NB4 (cell line): ENCODE results near the gene SPSB1.

Source experiments
- DNase-seq: peaks from one replicate; pipeline ENCODE4 v3.0.0; 2010; ENCODE audit warnings: low read depth
- H3K4me3 ChIP-seq: one replicate; pipeline ENCODE4 v1.5.1; 2011; ENCODE audit warnings: mild to moderate bottlenecking, low read depth, low read length, moderate library complexity
- MYC ChIP-seq: IDR thresholded peaks from 2 replicates; pipeline ENCODE4 v1.6.1; 2011; ENCODE audit warnings: low read depth, low read length
- POLR2A ChIP-seq: IDR thresholded peaks from 2 replicates; pipeline ENCODE4 v1.6.1; 2011; ENCODE audit warnings: mild to moderate bottlenecking; ENCODE audit not compliant: insufficient read length; ENCODE audit errors: extremely low read depth
- TF ChIP-seq, protein P1 (sequence below): IDR thresholded peaks from 2 replicates; pipeline ENCODE4 v1.6.1; 2011; ENCODE audit warnings: low read depth, low read length
- TF ChIP-seq, protein P2 (sequence below): IDR thresholded peaks from one replicate; pipeline ENCODE4 v1.5.1; 2012; ENCODE audit warnings: low read depth, low read length

Gene SPSB1

DNA sequence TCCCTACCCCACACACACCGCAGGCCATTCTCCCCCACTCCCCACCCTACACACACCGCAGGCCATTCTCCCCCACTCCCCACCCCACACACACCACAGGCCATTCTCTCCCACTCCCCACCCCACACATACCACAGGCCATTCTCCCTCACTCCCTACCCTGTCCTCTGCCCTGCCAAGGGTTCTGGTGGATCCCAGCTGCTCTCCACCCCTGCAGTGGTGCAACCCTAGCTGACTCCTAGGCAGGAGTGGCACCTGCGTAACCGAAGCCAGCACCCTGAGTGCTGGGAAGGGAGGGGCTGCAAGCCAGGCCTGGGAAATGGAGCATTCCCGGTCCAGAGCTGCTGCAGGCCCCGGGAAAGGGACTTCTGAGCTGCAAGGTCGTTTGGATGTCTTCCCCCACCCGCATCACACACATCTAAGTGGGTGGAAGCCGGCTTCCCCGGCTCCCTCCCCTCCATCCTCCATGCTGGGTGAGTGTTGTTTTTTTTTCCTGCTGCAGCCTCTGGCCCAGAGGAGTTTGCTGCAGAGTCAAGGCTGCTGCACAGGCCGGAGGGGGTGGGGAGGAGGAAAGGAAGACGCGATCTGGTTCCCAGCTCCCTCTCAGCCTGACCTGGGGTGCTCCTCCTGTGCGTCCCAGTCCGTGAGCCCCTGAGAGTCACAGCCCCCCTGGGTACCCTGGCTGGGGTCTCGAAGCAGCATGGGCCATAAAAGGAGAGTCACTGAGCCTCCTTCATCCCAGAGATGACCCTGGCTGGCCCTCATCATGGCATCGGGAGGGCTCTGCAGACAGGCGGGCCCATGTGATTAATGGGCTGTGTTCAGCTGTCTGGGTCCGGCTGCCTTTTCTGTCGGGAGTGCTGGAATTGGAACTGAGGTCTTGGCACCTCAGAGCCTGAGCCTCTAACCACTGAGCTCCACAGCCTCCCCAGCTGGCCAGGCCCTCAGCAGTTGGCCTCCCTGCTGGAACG lies 42.0 kb upstream of the SPSB1 start:
- no peak for DNase-seq
- no peak overlapping the region for H3K4me3 ChIP-seq
- TF ChIP-seq, protein P1, sequence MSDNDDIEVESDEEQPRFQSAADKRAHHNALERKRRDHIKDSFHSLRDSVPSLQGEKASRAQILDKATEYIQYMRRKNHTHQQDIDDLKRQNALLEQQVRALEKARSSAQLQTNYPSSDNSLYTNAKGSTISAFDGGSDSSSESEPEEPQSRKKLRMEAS = no peak
- TF ChIP-seq MYC (no peak), POLR2A (no peak)
- TF ChIP-seq, protein P2, sequence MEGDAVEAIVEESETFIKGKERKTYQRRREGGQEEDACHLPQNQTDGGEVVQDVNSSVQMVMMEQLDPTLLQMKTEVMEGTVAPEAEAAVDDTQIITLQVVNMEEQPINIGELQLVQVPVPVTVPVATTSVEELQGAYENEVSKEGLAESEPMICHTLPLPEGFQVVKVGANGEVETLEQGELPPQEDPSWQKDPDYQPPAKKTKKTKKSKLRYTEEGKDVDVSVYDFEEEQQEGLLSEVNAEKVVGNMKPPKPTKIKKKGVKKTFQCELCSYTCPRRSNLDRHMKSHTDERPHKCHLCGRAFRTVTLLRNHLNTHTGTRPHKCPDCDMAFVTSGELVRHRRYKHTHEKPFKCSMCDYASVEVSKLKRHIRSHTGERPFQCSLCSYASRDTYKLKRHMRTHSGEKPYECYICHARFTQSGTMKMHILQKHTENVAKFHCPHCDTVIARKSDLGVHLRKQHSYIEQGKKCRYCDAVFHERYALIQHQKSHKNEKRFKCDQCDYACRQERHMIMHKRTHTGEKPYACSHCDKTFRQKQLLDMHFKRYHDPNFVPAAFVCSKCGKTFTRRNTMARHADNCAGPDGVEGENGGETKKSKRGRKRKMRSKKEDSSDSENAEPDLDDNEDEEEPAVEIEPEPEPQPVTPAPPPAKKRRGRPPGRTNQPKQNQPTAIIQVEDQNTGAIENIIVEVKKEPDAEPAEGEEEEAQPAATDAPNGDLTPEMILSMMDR = no peak

DNA sequence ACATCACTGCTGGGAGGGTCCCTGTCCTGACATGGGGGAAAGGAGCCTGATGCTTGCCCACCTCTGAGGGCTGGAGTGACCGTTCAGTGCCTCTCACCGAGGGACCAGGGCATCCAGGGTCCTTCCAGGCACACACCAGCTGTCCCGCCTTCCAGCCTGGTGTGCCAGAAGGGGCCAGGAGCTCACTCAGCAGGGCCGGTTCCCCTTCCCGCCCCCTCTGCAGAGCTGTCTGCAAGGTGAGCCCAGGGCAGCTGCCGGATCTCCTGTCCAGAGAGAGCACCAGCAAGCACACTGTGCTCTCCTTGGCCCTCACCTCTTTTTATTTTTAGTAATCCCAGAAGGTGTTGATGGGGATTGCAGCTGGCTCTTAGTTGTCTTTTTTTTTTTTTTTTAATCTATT lies 41.2 kb upstream of the SPSB1 start:
- no peak for DNase-seq

DNA sequence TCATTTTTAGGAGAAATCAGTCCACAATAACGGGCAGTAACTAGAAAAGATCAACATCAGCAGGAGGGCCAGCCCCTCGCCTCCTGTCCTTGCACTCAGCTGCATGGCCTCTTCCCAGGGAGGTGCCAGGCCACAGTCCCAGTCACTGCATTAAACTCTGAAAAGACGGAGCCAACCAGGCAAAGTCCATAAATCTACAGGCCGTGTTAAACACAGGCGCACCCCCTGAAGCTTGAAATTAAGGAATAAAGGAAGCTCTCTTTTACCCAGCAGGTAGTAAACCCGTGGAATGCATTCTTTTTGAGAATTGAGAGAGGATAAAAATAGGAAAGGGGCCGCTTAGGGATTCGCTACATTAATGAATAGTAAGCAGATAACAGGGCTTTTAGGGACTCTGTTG lies 39.7 kb upstream of the SPSB1 start:
- DNase-seq = no peak
- TF ChIP-seq, protein P2 = no peak
- TF ChIP-seq MYC (no peak), POLR2A (no peak)
- TF ChIP-seq, protein P1 = no peak
- H3K4me3 ChIP-seq = no peak overlapping the region

More for the DNA sequence above, 41.2 kb upstream of the SPSB1 start:
- no peak overlapping the region for H3K4me3 ChIP-seq
- TF ChIP-seq, protein P1 = no peak
- TF ChIP-seq POLR2A (no peak), MYC (no peak)
- TF ChIP-seq, protein P2 = no peak

DNA sequence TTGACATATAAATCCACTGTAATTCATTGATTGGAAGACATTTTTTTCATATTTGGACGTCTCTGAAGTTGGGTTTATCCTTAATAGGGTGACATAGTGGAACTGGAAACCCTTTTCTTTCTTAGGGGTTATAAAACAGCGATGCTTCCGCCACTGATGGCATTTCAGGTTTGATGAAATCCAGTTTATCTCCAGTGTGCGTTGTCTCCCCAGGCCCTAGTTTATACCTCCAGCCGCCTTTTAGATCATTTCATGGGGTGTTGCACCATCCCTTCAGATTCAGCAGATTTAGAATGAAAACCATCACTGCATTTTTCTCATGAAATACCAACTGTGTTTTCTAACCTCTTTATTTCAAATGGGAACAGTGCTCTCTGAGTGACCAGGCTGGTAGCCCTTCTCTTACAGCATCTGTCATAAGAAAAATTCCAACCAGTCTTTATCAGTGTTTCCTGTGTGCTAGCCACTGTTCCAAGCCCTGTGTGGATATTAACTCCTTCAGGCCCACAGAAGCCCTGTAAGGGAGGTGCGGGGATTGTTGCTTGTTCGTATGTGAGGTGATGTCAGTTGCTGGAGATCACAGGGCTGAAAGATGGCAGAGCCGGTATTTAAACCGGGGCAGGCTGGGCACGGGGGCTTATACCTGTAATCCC lies 39.1 kb upstream of the SPSB1 start:
- DNase-seq = no peak
- no peak overlapping the region for H3K4me3 ChIP-seq
- TF ChIP-seq, protein P2 = no peak
- no peak for TF ChIP-seq POLR2A
- no peak for TF ChIP-seq MYC
- TF ChIP-seq, protein P1 = no peak

DNA sequence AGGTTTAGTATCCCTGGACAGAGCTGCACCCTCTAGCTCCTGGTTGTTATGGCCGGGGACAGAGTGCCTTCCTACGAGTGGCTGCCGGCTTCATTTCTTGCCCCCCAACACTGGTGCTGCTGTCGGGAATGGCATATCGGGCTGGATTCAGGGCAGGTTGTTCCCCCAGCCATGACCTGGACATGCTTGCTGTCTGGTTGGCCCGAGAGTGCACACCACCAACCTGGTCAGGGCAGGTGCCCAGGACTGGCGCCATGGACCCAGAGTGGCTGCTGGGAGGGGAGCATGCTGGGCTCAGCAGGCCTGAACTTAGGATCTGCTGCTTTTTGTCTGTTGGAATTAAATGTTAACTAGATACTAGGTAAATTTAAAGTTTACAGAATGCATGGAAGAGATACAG lies 36.4 kb upstream of the SPSB1 start:
- DNase-seq = no peak
- TF ChIP-seq POLR2A = no peak
- TF ChIP-seq, protein P1 = no peak
- no peak for TF ChIP-seq MYC
- TF ChIP-seq, protein P2 = no peak
- no peak overlapping the region for H3K4me3 ChIP-seq
